HAP-1 (cell line): ENCODE measurements around the gene SATB2.

Source experiments
- DNase-seq, 2 experiments: peaks; one replicate each; pipeline ENCODE4 v3.0.0-alpha.2; 2016 to 2020; ENCODE audit warnings: low spot score in 2 of 2
- H3K27me3 ChIP-seq: fragments of 250-450 bp; sonication (Bioruptor Pico); 2 replicates; pipeline ENCODE4 v1.5.1; 2020; ENCODE audit warnings: low read depth, mild to moderate bottlenecking, moderate library complexity
- H3K36me3 ChIP-seq: fragments of 250-450 bp; sonication (Bioruptor Pico); replicated peaks from 2 replicates; pipeline ENCODE4 v1.5.1; 2020; ENCODE audit warnings: mild to moderate bottlenecking
- H3K4me1 ChIP-seq: fragments of 250-450 bp; sonication (Bioruptor Pico); 2 replicates; pipeline ENCODE4 v1.5.1; 2020; ENCODE audit warnings: mild to moderate bottlenecking
- H3K4me3 ChIP-seq: fragments of 250-450 bp; sonication (Bioruptor Pico); 2 replicates; pipeline ENCODE4 v1.5.1; 2020; ENCODE audit warnings: mild to moderate bottlenecking, moderate library complexity
- H3K9me3 ChIP-seq: fragments of 250-450 bp; sonication (Bioruptor Pico); 2 replicates; pipeline ENCODE4 v1.5.1; 2020; ENCODE audit warnings: mild to moderate bottlenecking, moderate library complexity
- in situ Hi-C: fragments of 300-500 bp; cut with MboI; formaldehyde crosslinking; loops from 3 replicates; pipeline ENCODE4 v1.14.3; 2020; ENCODE audit warnings: low sequenced_read_pairs, inconsistent platforms, mixed read lengths

The SATB2 gene

DNA sequence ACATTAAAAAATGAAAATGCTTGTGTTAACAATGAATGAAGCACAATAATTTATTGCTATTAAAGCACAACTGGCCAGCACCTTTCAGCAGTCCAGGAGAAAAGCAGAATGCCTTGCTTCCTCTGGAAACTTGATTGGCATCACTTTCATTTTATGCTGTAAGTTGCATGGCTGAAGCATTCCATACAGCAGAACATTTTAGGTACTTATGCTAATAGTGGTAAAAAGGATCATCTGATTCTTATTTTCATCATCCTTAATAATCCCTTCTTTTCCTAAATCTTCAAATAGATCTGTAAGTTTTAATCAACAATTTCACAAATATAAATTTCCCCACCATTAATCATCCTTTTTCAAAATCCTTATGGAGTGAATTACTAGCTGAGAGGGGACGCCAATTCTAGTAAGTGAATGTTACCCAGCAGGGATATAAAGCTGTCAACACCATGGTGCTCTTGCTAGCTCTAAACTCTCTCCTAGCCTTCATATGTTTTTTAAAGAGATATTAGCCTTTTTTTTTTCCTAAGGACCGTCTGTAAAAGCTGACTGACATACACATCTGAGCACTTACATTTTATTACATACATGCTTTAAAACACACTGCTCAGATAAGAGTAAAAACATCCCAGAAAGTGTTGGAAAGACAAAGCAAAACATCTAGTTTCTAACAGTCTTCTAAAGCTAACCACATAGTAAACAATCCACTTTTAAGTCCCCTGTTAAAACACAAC is 5.3 kb downstream of the SATB2 start:
- Histone ChIP-seq H3K4me3 (no peak overlapping the region), H3K36me3 (no peaks in the 10 kb centered on the region), H3K4me1 (peaks cover 23% of the 10 kb centered on the region), H3K27me3 (no peaks in the 10 kb centered on the region), H3K9me3 (no peaks in the 10 kb centered on the region)
- peak in 1 of 2 experiments; percentile 40 for DNase-seq
- in situ Hi-C loops = no loop called here

- no peak overlapping the region for H3K4me3 ChIP-seq
- no peaks in the 10 kb centered on the region for H3K36me3 ChIP-seq
- no peaks in the 10 kb centered on the region for H3K9me3 ChIP-seq
- H3K4me1 ChIP-seq = peaks cover 20% of the 10 kb centered on the region
- DNase-seq = no peak
- in situ Hi-C loops = no loop called here
- H3K27me3 ChIP-seq = no peaks in the 10 kb centered on the region
Observed at GRCh38 chr2:199449956-199450355, 7.8 kb downstream of the SATB2 start.

DNA sequence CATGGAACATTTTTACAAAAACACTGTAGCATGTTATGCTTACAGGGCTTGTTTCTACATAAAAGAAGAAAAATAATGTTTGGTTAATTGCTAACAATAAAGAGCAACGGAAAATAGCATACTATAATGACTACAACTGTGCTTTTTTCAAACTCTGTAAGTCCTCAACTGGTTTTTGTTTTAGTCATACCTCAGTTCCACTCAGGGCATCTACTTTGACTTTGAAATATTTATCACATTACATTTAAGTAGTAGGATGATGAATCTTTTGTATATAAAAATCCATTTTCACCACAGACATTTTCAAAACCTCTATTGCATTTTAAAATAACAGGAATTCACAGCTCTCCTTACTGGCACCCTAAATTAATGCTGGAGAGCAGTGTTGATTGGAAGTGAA is 8.3 kb downstream of the SATB2 start:
- in situ Hi-C loops = no loop called here
- no peaks in the 10 kb centered on the region for H3K27me3 ChIP-seq

GRCh38 chr2:199446996-199447576 is 10.7 kb downstream of the SATB2 start:
- no peak for DNase-seq
- Histone ChIP-seq H3K4me3 (no peak overlapping the region), H3K36me3 (no peaks in the 10 kb centered on the region), H3K27me3 (no peaks in the 10 kb centered on the region), H3K9me3 (no peaks in the 10 kb centered on the region), H3K4me1 (peaks cover under 1% of the 10 kb centered on the region; the same call in 1 of the 2 replicates)
- in situ Hi-C loops = no loop called here

More for the DNA sequence above, 8.3 kb downstream of the SATB2 start:
- H3K36me3 ChIP-seq = no peaks in the 10 kb centered on the region
- H3K4me1 ChIP-seq = peaks cover 15% of the 10 kb centered on the region
- no peak overlapping the region for H3K4me3 ChIP-seq
- no peak for DNase-seq
- no peaks in the 10 kb centered on the region for H3K9me3 ChIP-seq

- Histone ChIP-seq H3K4me3 (no peak overlapping the region), H3K9me3 (no peaks in the 10 kb centered on the region), H3K27me3 (no peaks in the 10 kb centered on the region), H3K4me1 (no peaks in the 10 kb centered on the region), H3K36me3 (no peaks in the 10 kb centered on the region)
- no peak for DNase-seq
- in situ Hi-C loops = no loop called here
Observed at GRCh38 chr2:199444749-199445148, 13.0 kb downstream of the SATB2 start.

- H3K4me3 ChIP-seq = no peak overlapping the region
- H3K4me1 ChIP-seq = no peaks in the 10 kb centered on the region
- H3K27me3 ChIP-seq = no peaks in the 10 kb centered on the region
- H3K9me3 ChIP-seq = no peaks in the 10 kb centered on the region
- H3K36me3 ChIP-seq = no peaks in the 10 kb centered on the region
- in situ Hi-C loops = no loop called here
- DNase-seq = no peak
Observed at GRCh38 chr2:199443589-199444130, 14.1 kb downstream of the SATB2 start.

GRCh38 chr2:199442173-199442572 is 15.6 kb downstream of the SATB2 start:
- Histone ChIP-seq H3K4me1 (no peaks in the 10 kb centered on the region), H3K4me3 (no peak overlapping the region), H3K27me3 (no peaks in the 10 kb centered on the region), H3K9me3 (no peaks in the 10 kb centered on the region), H3K36me3 (no peaks in the 10 kb centered on the region)
- in situ Hi-C loops = no loop called here
- DNase-seq = no peak

DNA sequence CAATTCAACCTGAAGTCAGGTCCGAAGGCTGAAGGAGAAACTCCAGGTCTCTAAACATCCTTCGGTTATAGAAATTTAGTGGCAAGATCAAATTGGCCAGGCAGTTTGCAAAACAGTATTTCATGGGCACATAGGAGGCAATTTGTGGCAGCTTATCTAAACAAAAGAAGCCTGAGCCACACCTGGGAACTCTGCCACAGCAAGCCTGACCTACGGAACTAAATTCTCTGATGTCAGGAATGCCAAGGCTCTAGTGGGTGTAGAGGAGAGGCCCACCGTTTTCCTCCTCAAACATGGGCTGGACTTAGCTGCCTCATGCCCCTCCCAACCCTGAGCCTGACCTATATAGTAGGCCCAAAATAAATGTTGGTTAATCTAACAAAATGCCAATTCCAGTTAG is 16.0 kb downstream of the SATB2 start:
- in situ Hi-C loops = no loop called here
- no peaks in the 10 kb centered on the region for H3K4me1 ChIP-seq

GRCh38 chr2:199440118-199440517 is 17.6 kb downstream of the SATB2 start:
- Histone ChIP-seq H3K36me3 (no peaks in the 10 kb centered on the region), H3K4me1 (no peaks in the 10 kb centered on the region), H3K4me3 (no peak overlapping the region), H3K9me3 (no peaks in the 10 kb centered on the region), H3K27me3 (no peaks in the 10 kb centered on the region)
- in situ Hi-C loops = no loop called here
- peak in 1 of 2 experiments; percentile 39 for DNase-seq

More for the DNA sequence above, 16.0 kb downstream of the SATB2 start:
- H3K27me3 ChIP-seq = no peaks in the 10 kb centered on the region
- no peaks in the 10 kb centered on the region for H3K36me3 ChIP-seq
- H3K4me3 ChIP-seq = no peak overlapping the region
- no peak for DNase-seq
- H3K9me3 ChIP-seq = no peaks in the 10 kb centered on the region

DNA sequence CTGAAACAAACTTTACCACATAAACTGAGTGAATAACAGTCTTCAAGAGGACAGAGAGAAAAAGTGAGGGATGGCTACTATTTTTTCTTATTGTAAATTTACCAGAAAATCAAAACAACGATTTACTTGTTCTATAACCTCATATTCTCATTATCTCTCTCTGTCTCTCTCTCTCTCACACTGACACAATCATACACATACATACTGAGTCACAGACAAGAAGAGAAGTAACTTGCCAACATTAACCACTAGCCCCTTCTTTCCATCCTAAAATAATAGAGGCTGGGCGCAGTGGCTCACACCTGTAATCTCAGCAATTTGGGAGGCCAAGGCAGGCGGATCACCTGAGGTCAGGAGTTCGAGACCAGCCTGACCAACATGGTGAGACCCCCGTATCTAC is 18.2 kb downstream of the SATB2 start:
- Histone ChIP-seq H3K27me3 (no peaks in the 10 kb centered on the region), H3K4me1 (no peaks in the 10 kb centered on the region), H3K4me3 (no peak overlapping the region), H3K9me3 (no peaks in the 10 kb centered on the region), H3K36me3 (no peaks in the 10 kb centered on the region)
- in situ Hi-C loops = no loop called here
- DNase-seq = no peak

GRCh38 chr2:199439066-199439465 is 18.7 kb downstream of the SATB2 start:
- H3K4me1 ChIP-seq = no peaks in the 10 kb centered on the region
- H3K27me3 ChIP-seq = no peaks in the 10 kb centered on the region
- no peak overlapping the region for H3K4me3 ChIP-seq
- in situ Hi-C loops = no loop called here
- no peaks in the 10 kb centered on the region for H3K36me3 ChIP-seq
- DNase-seq = no peak
- H3K9me3 ChIP-seq = no peaks in the 10 kb centered on the region

GRCh38 chr2:199434555-199434954 is 23.2 kb downstream of the SATB2 start:
- in situ Hi-C loops = no loop called here
- no peak for DNase-seq
- H3K36me3 ChIP-seq = peaks cover 12% of the 10 kb centered on the region
- no peaks in the 10 kb centered on the region for H3K27me3 ChIP-seq
- no peaks in the 10 kb centered on the region for H3K4me1 ChIP-seq
- no peaks in the 10 kb centered on the region for H3K9me3 ChIP-seq
- H3K4me3 ChIP-seq = no peak overlapping the region

DNA sequence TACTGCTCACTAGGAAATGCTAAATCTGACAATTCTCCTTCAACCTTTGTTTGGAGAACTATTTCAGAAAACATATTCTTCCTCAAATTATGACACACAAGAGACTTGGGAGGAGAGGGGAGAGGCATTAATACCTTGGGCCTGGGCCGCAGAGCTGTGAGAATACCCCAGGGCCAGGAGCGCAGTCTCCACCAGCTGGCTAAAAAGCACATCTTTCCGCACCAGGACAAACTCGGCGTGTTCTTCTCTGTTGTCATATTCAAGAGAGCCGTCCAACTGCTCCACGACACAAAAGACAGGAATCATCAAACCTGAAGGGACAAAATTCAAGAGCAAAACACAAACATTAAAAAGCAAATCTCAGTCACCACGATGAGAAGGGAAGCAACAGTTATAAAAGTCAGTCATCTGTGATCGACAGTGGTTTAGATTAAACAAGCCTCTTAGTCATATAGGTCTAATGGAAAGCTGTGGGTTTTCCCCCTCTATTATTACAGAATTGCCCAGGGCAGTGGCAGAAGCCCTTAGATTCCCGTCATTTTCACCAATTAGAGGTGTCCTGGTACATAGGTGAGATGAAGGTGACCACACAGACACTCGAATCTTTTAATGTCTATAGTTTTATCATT is 24.4 kb downstream of the SATB2 start:
- DNase-seq = no peak
- Histone ChIP-seq H3K36me3 (peaks cover 12% of the 10 kb centered on the region), H3K4me3 (no peak overlapping the region), H3K9me3 (no peaks in the 10 kb centered on the region), H3K4me1 (no peaks in the 10 kb centered on the region), H3K27me3 (no peaks in the 10 kb centered on the region)
- in situ Hi-C loops = no loop called here

- Histone ChIP-seq H3K27me3 (no peaks in the 10 kb centered on the region), H3K4me3 (no peak overlapping the region), H3K36me3 (peaks cover 12% of the 10 kb centered on the region), H3K4me1 (no peaks in the 10 kb centered on the region), H3K9me3 (no peaks in the 10 kb centered on the region)
- no peak for DNase-seq
- in situ Hi-C loops = no loop called here
Observed at GRCh38 chr2:199431746-199432213, 26.0 kb downstream of the SATB2 start.
